ENCODE data around the gene TNNI3K.

The TNNI3K gene

DNA sequence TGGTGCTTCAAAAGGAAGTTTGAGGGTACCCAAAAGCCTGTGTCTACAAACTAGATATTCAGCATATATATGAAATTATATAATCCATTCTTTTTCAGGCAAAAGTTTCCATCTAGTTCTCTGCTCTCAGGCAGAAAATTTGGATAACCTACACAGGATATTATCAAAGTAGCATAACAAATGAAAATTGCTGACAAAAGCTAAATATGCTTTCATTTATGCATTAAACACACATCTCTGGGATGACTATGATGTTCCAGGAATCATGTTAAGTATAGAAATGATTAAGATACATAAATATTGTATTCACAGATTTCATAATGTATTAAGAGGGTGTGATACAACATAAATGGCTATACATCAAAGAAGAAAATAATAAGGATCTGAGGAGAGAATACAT lies 184.4 kb downstream of the TNNI3K start:
- ChIA-PET CTCF (no interaction called here), POLR2A (no interaction called here)
- no peak overlapping the region for H3K4me3 ChIP-seq (ENCODE audit: low read depth, low read length)
- TF ChIP-seq, protein P1, sequence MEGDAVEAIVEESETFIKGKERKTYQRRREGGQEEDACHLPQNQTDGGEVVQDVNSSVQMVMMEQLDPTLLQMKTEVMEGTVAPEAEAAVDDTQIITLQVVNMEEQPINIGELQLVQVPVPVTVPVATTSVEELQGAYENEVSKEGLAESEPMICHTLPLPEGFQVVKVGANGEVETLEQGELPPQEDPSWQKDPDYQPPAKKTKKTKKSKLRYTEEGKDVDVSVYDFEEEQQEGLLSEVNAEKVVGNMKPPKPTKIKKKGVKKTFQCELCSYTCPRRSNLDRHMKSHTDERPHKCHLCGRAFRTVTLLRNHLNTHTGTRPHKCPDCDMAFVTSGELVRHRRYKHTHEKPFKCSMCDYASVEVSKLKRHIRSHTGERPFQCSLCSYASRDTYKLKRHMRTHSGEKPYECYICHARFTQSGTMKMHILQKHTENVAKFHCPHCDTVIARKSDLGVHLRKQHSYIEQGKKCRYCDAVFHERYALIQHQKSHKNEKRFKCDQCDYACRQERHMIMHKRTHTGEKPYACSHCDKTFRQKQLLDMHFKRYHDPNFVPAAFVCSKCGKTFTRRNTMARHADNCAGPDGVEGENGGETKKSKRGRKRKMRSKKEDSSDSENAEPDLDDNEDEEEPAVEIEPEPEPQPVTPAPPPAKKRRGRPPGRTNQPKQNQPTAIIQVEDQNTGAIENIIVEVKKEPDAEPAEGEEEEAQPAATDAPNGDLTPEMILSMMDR (IDR thresholded peaks at IDR 0.05; ENCODE audit: insufficient read depth, low read length, missing control alignments) = no peak
- DNase-seq (ENCODE audit: low read depth, low spot score) = no peak

DNA sequence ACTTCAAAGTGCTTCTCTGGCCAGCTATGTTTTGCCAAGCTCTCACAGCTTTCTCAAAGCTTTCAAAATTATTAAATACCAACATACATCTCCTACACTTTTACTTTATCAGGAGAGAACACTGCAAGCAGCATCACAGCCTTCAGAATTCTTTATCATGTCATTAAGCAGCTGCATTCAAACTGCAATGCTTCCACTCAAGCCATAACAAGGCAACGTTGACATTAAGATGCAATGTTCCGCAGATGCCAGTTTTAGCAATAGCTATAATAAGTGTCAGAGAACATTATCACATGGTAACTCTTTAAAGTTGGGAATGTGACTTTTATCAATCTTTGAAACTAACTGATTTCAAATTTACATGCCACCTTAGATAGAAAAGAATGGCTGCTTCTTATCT lies 185.3 kb downstream of the TNNI3K start:
- no peak for DNase-seq (ENCODE audit: low read depth, low spot score)
- TF ChIP-seq, protein P1 (IDR thresholded peaks at IDR 0.05; ENCODE audit: insufficient read depth, low read length, missing control alignments) = no peak
- CTCF ChIA-PET = no interaction called here
- POLR2A ChIA-PET = no interaction called here
- H3K4me3 ChIP-seq (ENCODE audit: low read depth, low read length) = no peak overlapping the region

DNA sequence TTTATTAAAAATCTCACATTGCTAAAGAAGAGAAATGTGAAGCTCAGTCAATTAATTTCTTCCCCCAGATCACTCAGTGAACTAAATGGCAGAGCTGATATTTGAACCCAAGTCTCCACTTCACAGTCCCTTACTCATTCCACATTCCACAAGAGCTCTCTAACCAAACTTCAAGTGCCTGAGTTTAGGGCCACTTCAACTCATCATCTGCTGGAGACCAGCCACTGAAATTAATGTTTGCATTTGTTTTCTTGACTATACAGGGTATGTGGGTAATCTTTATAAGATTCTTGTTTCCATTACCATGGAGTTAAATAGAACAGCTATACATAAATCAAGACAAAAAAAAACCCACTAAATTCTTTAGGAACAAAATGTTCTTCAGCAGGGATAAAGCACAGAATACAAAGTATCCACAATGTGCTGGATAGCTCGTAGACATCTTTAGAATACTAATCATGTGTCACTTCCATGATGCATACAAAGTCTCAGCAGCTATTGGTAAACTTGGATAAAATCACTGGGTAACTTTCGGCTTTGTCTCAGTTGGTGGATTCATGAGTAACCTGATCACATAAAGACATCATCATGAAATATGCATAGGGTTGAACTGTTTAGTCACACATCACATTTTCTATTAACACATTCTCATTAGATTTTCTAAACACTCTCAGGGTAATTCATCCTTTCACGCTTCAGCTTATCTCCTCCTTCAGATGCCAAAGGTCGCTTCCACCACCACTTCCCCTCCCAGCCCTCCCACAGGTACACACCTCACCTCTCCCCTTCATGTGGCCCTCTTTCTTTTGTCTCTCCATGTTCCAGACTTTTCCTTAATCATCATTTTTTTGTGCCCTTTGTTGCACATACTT lies 187.5 kb downstream of the TNNI3K start:
- POLR2A ChIA-PET = no interaction called here
- H3K4me3 ChIP-seq (ENCODE audit: low read depth, low read length) = no peak overlapping the region
- CTCF ChIA-PET = no interaction called here
- DNase-seq (ENCODE audit: low read depth, low spot score) = no peak
- TF ChIP-seq, protein P1 (IDR thresholded peaks at IDR 0.05; ENCODE audit: insufficient read depth, low read length, missing control alignments) = no peak

DNA sequence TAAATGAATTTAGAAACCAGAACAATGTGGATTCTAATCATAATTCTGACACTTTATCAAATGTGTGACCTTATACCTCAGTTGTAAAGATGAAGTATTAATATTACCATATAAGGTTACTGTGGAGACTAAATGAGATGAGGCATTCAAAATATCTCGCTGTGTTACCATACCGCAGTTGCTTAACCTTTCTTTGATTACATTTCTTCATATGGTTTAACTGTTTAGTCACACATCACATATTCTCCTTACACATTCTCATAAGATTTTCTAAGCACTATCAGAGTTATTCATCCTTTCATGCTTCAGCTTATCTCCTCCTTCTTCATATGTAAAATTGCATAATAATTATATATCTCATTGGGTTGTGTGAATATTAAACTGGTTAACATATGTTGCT lies 188.3 kb downstream of the TNNI3K start:
- TF ChIP-seq, protein P1 (IDR thresholded peaks at IDR 0.05; ENCODE audit: insufficient read depth, low read length, missing control alignments) = no peak
- no peak for DNase-seq (ENCODE audit: low read depth, low spot score)
- CTCF ChIA-PET = no interaction called here
- H3K4me3 ChIP-seq (ENCODE audit: low read depth, low read length) = no peak overlapping the region
- POLR2A ChIA-PET = no interaction called here

DNA sequence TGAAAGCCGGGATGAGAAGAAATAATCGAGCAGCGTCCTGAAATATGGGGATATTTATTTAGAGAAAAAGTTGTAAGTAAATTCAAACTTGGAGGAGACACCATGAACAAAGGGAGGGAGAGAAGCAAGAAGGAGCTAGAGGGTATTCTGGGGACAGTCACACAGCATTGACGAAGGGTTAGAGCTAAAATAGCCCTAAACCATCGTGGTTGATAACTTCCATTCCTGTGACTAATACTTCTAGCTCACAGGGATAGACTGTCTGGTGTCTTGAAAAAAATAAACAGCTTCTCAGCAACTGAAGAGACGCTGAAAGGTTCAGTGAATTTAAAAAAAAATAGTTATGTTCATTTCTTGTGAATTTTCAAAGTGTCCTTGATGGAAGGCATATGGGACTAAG lies 190.5 kb downstream of the TNNI3K start:
- CTCF ChIA-PET = no interaction called here
- TF ChIP-seq, protein P1 (IDR thresholded peaks at IDR 0.05; ENCODE audit: insufficient read depth, low read length, missing control alignments) = no peak
- POLR2A ChIA-PET = no interaction called here

DNA sequence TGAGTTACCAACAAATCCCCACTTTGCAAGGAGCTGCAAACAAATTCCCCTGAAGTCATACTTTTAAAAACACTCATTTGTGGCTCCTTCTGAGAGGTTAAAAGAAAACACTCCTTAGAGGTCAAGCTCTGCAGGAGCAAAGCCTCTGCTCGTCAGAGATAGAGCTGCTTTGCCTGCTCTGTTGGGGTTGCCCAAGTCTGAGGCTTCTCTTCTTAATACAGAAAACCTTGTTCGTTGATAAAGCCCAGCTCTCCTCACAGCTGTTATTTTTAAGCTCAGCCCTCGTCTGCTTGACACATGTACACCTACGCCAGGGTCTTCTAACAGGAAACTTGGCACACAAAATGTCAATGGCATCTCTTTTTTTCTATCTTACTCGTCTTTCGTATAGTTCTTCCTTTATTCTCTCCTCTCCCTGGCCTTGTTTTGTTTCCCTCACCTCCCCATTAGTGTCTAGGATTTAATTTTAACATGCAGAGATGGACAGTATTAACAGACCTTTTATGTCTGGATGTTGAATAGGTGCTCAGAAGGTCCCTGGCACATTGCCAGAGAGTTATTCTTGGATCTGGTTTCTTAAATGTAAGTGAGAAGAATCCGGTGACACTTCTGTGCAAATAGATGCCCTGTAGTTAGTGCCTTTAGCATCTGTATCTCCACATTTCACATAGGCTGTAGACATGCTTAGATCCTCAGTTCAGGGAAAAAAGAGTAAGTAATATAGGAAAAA lies 191.2 kb downstream of the TNNI3K start:
- ChIA-PET POLR2A (no interaction called here), CTCF (no interaction called here)
- TF ChIP-seq, protein P1 (IDR thresholded peaks at IDR 0.05; ENCODE audit: insufficient read depth, low read length, missing control alignments) = no peak
- no peak overlapping the region for H3K4me3 ChIP-seq (ENCODE audit: low read depth, low read length)
- DNase-seq (ENCODE audit: low read depth, low spot score) = no peak

More for the DNA sequence above, 190.5 kb downstream of the TNNI3K start:
- DNase-seq (ENCODE audit: low read depth, low spot score) = no peak
- H3K4me3 ChIP-seq (ENCODE audit: low read depth, low read length) = no peak overlapping the region

All from AG04449 (cell line).